Measurements from ENCODE around the gene ZNF333. TPM values are rescaled to one million over a fixed set of nuclear protein-coding genes. Genes with fewer than 3 reads are reported as not detected.
A peak's percentile ranks its signal among the peaks of the same experiment; 100 is the strongest.
"Not testable (repeated sequence)": the region's sequence is repeated elsewhere in the genome, so short reads cannot be mapped to it uniquely, and the experiment has no call there.

The ZNF333 gene
- total and polyA plus RNA-seq, 2 donors from 2014 or later: 4.1 to 20.8 TPM

DNA sequence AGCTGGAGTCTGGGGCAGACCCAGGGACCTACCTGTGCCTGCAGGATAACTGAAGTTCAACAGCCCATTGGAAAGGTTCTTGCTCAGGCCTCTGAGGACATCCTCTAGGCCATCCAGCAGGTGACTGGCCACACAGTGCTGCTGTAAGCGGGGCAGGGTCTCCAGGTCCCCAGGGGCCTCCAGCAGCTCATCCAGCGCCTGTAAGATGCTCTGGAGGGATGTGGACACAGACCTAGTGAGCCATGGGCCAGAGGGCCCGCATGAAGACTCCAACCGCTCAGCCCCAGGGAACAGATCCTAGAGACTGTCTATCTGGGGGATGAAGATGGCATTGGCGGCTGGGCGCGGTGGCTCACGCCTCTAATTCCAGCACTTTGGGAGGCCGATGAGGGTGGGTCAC is 74.6 kb downstream of the ZNF333 start:
- TF ChIP-seq, protein P1, sequence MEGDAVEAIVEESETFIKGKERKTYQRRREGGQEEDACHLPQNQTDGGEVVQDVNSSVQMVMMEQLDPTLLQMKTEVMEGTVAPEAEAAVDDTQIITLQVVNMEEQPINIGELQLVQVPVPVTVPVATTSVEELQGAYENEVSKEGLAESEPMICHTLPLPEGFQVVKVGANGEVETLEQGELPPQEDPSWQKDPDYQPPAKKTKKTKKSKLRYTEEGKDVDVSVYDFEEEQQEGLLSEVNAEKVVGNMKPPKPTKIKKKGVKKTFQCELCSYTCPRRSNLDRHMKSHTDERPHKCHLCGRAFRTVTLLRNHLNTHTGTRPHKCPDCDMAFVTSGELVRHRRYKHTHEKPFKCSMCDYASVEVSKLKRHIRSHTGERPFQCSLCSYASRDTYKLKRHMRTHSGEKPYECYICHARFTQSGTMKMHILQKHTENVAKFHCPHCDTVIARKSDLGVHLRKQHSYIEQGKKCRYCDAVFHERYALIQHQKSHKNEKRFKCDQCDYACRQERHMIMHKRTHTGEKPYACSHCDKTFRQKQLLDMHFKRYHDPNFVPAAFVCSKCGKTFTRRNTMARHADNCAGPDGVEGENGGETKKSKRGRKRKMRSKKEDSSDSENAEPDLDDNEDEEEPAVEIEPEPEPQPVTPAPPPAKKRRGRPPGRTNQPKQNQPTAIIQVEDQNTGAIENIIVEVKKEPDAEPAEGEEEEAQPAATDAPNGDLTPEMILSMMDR (IDR thresholded peaks at IDR 0.05; ENCODE audit: borderline replicate concordance, extremely low read depth, insufficient read depth): no peak
- no peaks in the 10 kb centered on the region for H3K4me1 ChIP-seq (ENCODE audit: control insufficient read depth in 2 of 3, insufficient read depth in 2 of 3, low read depth in 1 of 3, low read length in 3 of 3)
- no peak overlapping the region for H3K27ac ChIP-seq (ENCODE audit: low read depth in 2 of 2, low read length in 2 of 2)
- peak in 1 of 5 donors; percentile 33 for DNase-seq
- H3K36me3 ChIP-seq (ENCODE audit: control insufficient read depth in 2 of 3, insufficient read depth in 3 of 3, low read length in 3 of 3): no peaks in the 10 kb centered on the region
- intact Hi-C loops (cut with DNase I): no loop called here
- H3K27me3 ChIP-seq (ENCODE audit: control insufficient read depth, insufficient read depth, low read length): no peaks in the 10 kb centered on the region
- H3K9ac ChIP-seq (ENCODE audit: low read length in 3 of 3): no peak overlapping the region
- no peak for FAIRE-seq
- no peak overlapping the region for H3K4me3 ChIP-seq (ENCODE audit: low read length in 3 of 3)
- H3K9me3 ChIP-seq (ENCODE audit: control insufficient read depth in 2 of 3, insufficient read depth in 1 of 3, low read length in 3 of 3): no peaks in the 10 kb centered on the region

DNA sequence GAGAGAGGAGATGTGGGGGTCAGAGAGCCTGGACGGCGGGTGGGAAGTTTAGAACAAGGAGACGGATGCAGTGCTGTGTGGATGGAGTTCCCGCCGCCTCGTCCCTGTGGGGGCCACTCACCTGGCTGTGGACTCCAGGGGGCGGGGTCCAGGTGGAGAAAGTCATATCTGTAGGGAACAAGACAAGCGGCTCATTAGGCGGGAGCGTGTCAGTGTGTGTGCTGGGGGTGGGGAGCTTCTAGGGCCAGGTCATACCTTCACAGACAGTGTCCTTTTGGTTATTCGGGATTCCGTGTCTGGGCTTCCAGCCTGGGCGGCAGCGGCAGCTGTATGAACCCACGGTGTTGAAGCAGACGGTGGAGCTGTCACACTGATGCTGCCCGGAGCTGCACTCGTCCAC is 75.6 kb downstream of the ZNF333 start:
- H3K27me3 ChIP-seq (ENCODE audit: control insufficient read depth, insufficient read depth, low read length); DNase-seq; FAIRE-seq; H3K9ac ChIP-seq (ENCODE audit: low read length in 3 of 3); H3K4me3 ChIP-seq (ENCODE audit: low read length in 3 of 3); H3K9me3 ChIP-seq (ENCODE audit: control insufficient read depth in 2 of 3, insufficient read depth in 1 of 3, low read length in 3 of 3); H3K27ac ChIP-seq (ENCODE audit: low read depth in 2 of 2, low read length in 2 of 2); intact Hi-C loops (cut with DNase I); H3K4me1 ChIP-seq (ENCODE audit: control insufficient read depth in 2 of 3, insufficient read depth in 2 of 3, low read depth in 1 of 3, low read length in 3 of 3); H3K36me3 ChIP-seq (ENCODE audit: control insufficient read depth in 2 of 3, insufficient read depth in 3 of 3, low read length in 3 of 3): not testable (repeated sequence)

DNA sequence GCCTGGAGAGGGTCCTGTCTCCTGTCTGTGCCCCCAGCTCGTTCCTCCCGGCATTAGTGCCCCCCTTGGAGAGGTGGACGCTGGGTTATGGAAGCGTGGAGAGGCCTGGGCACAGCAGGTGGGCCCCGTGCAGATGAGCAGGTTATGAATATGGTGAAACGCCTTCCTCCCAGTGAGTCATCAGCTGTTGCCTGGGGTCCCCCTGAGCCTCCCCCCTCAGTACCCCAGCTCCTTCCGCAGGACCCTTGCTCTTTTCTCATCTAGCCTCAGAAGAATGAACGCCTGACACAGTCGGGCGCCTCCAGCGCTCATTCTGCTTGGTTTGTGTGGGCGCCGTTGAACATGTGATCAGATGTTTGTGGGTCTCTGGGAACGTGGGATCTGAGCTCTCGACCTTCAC is 76.0 kb downstream of the ZNF333 start:
- DNase-seq: peak in 1 of 5 donors; percentile 20
- FAIRE-seq; H3K9me3 ChIP-seq (ENCODE audit: control insufficient read depth in 2 of 3, insufficient read depth in 1 of 3, low read length in 3 of 3); H3K4me1 ChIP-seq (ENCODE audit: control insufficient read depth in 2 of 3, insufficient read depth in 2 of 3, low read depth in 1 of 3, low read length in 3 of 3); intact Hi-C loops (cut with DNase I); H3K9ac ChIP-seq (ENCODE audit: low read length in 3 of 3); H3K27me3 ChIP-seq (ENCODE audit: control insufficient read depth, insufficient read depth, low read length); H3K36me3 ChIP-seq (ENCODE audit: control insufficient read depth in 2 of 3, insufficient read depth in 3 of 3, low read length in 3 of 3); H3K27ac ChIP-seq (ENCODE audit: low read depth in 2 of 2, low read length in 2 of 2); H3K4me3 ChIP-seq (ENCODE audit: low read length in 3 of 3): not testable (repeated sequence)

DNA sequence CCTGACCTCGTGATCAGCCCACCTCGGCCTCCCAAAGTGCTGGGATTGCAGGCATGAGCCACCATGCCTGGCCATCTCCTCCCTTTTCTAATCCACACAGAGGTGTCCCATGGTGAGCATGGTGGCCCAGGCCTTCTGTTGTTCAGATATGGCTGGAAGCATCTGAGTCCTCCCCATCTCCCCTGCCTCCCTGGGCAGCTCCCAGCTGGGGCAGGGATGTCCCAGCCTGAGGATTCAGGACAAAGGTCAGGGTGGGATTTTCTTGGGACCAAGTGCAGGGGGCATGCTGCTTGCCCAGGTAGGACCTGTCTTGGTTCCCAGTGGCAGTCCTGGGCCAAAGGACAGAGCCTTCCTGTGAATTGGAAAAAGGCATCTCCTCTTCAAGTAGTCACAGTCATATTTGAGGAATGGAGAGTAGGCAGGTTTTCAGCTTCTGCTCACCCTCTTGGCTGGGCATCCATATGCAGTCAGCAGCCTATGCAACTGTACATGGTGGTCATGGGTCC is 77.7 kb downstream of the ZNF333 start:
- no peaks in the 10 kb centered on the region for H3K4me1 ChIP-seq (ENCODE audit: control insufficient read depth in 2 of 3, insufficient read depth in 2 of 3, low read depth in 1 of 3, low read length in 3 of 3)
- no peak overlapping the region for H3K27ac ChIP-seq (ENCODE audit: low read depth in 2 of 2, low read length in 2 of 2)
- H3K4me3 ChIP-seq (ENCODE audit: low read length in 3 of 3): no peak overlapping the region
- H3K9me3 ChIP-seq (ENCODE audit: control insufficient read depth in 2 of 3, insufficient read depth in 1 of 3, low read length in 3 of 3): no peaks in the 10 kb centered on the region
- no peak overlapping the region for H3K9ac ChIP-seq (ENCODE audit: low read length in 3 of 3)
- H3K27me3 ChIP-seq (ENCODE audit: control insufficient read depth, insufficient read depth, low read length): no peaks in the 10 kb centered on the region
- FAIRE-seq: no peak
- TF ChIP-seq, protein P1 (IDR thresholded peaks at IDR 0.05; ENCODE audit: borderline replicate concordance, extremely low read depth, insufficient read depth): no peak
- DNase-seq: peak in 1 of 5 donors; percentile 37
- intact Hi-C loops (cut with DNase I): no loop called here
- no peaks in the 10 kb centered on the region for H3K36me3 ChIP-seq (ENCODE audit: control insufficient read depth in 2 of 3, insufficient read depth in 3 of 3, low read length in 3 of 3)
